ENCODE results near the gene SUPT16H.

The SUPT16H gene

GRCh38 chr14:21367582-21368144 is 16.2 kb downstream of the SUPT16H start:
- no peaks in the 10 kb centered on the region for H4K20me1 ChIP-seq (ENCODE audit: insufficient read depth)
- H3K79me2 ChIP-seq (ENCODE audit: insufficient read depth, low read depth), result no peaks in the 10 kb centered on the region; the same call in 1 of the 2 replicates
- no peak overlapping the region for H3K9ac ChIP-seq
- H3K36me3 ChIP-seq (ENCODE audit: insufficient read depth), result peaks cover 9% of the 10 kb centered on the region; the same call in 1 of the 2 replicates
- no peak for TF ChIP-seq CTCF (conservative IDR thresholded peaks at IDR 0.05; ENCODE audit: low read depth, low read length)
- no peak overlapping the region for H3K4me2 ChIP-seq
- H3K27ac ChIP-seq, result no peak overlapping the region
- no peak overlapping the region for H3K4me3 ChIP-seq (IDR thresholded peaks at IDR 0.05; ENCODE audit: insufficient read depth, low read depth, low read length)
- no peak overlapping the region for H2AFZ ChIP-seq (ENCODE audit: low read depth)
- peaks cover 7% of the 10 kb centered on the region for H3K4me1 ChIP-seq (ENCODE audit: low read depth, poor library complexity, severe bottlenecking)
- H3K27me3 ChIP-seq (ENCODE audit: insufficient read depth, low read depth), result no peaks in the 10 kb centered on the region

DNA sequence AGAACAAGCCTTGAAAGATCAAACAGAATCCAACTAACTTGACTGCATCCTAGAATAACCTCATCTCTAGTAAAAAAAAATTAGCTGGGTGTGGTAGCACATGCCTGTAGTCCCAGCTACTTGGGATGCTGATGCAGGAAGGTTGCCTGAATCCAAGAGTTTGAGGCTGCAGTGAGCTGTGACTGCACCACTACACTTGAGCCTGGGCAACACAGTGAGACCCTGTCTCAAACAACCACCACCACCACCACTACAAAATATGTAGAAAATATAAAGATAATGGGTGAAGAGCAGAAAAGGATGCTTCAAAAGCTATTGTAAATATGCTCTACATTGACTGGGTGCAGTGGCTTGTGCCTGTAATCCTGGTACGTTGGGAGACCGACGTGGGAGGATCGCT is 27.3 kb downstream of the SUPT16H start:
- Histone ChIP-seq H3K9ac (no peak overlapping the region), H4K20me1 (ENCODE audit: insufficient read depth) (no peaks in the 10 kb centered on the region), H3K27me3 (ENCODE audit: insufficient read depth, low read depth) (no peaks in the 10 kb centered on the region), H3K4me1 (ENCODE audit: low read depth, poor library complexity, severe bottlenecking) (no peaks in the 10 kb centered on the region), H3K4me2 (no peak overlapping the region), H3K79me2 (ENCODE audit: insufficient read depth, low read depth) (no peaks in the 10 kb centered on the region), H3K4me3 (IDR thresholded peaks at IDR 0.05; ENCODE audit: insufficient read depth, low read depth, low read length) (no peak overlapping the region), H2AFZ (ENCODE audit: low read depth) (no peak overlapping the region), H3K36me3 (ENCODE audit: insufficient read depth) (no peaks in the 10 kb centered on the region), H3K27ac (no peak overlapping the region)
- TF ChIP-seq CTCF (conservative IDR thresholded peaks at IDR 0.05; ENCODE audit: low read depth, low read length), result no peak

- no peak overlapping the region for H3K4me3 ChIP-seq (IDR thresholded peaks at IDR 0.05; ENCODE audit: insufficient read depth, low read depth, low read length)
- H3K36me3 ChIP-seq (ENCODE audit: insufficient read depth), result no peaks in the 10 kb centered on the region
- H3K27ac ChIP-seq, result no peak overlapping the region
- H3K27me3 ChIP-seq (ENCODE audit: insufficient read depth, low read depth), result no peaks in the 10 kb centered on the region
- no peak overlapping the region for H3K9ac ChIP-seq
- no peak overlapping the region for H3K4me2 ChIP-seq
- H2AFZ ChIP-seq (ENCODE audit: low read depth), result no peak overlapping the region
- no peaks in the 10 kb centered on the region for H4K20me1 ChIP-seq (ENCODE audit: insufficient read depth)
- H3K79me2 ChIP-seq (ENCODE audit: insufficient read depth, low read depth), result no peaks in the 10 kb centered on the region
- no peak for TF ChIP-seq CTCF (conservative IDR thresholded peaks at IDR 0.05; ENCODE audit: low read depth, low read length)
- H3K4me1 ChIP-seq (ENCODE audit: low read depth, poor library complexity, severe bottlenecking), result no peaks in the 10 kb centered on the region
These were observed 31.2 kb downstream of the SUPT16H start for GRCh38 chr14:21352587-21352986.

GRCh38 chr14:21350539-21350938 is 33.3 kb downstream of the SUPT16H start:
- Histone ChIP-seq H3K4me2 (no peak overlapping the region), H3K27ac (no peak overlapping the region), H3K79me2 (ENCODE audit: insufficient read depth, low read depth) (no peaks in the 10 kb centered on the region), H3K27me3 (ENCODE audit: insufficient read depth, low read depth) (no peaks in the 10 kb centered on the region), H4K20me1 (ENCODE audit: insufficient read depth) (no peaks in the 10 kb centered on the region), H3K9ac (no peak overlapping the region), H3K4me3 (IDR thresholded peaks at IDR 0.05; ENCODE audit: insufficient read depth, low read depth, low read length) (no peak overlapping the region), H2AFZ (ENCODE audit: low read depth) (no peak overlapping the region), H3K4me1 (ENCODE audit: low read depth, poor library complexity, severe bottlenecking) (no peaks in the 10 kb centered on the region), H3K36me3 (ENCODE audit: insufficient read depth) (no peaks in the 10 kb centered on the region)
- TF ChIP-seq CTCF (conservative IDR thresholded peaks at IDR 0.05; ENCODE audit: low read depth, low read length), result no peak
